HG03103 (cell line): ENCODE data around the gene GPATCH2.
"Not testable (repeated sequence)": the region's sequence is repeated elsewhere in the genome, so short reads cannot be mapped to it uniquely, and the experiment has no call there.

ENCODE experiments used
- ATAC-seq: cut with Tn5 transposase; IDR thresholded peaks from one replicate; pipeline ENCODE4 v1.9.1; 2021; ENCODE audit warnings: low read depth; ENCODE audit not compliant: unreplicated experiment

The GPATCH2 gene

DNA sequence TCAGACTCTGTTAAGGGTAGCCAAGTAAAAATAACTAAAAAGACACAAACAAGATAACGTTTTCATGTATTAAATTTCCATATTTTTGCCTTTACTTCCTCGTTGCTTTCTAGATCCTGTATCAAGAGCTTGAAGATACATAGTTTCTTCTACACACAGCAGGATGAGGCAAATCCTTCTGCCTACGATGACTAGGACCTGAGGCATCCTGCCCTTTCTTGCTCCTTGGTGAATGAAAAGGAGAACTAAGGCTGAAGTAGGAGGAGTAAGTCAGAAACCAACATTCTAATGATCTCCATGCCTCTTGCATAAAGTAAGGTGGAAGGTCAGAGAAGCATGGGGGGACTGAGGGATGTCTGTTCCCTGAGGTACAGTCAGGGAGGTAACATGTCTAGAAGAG is 102.6 kb downstream of the GPATCH2 start:
- no peak for ATAC-seq

DNA sequence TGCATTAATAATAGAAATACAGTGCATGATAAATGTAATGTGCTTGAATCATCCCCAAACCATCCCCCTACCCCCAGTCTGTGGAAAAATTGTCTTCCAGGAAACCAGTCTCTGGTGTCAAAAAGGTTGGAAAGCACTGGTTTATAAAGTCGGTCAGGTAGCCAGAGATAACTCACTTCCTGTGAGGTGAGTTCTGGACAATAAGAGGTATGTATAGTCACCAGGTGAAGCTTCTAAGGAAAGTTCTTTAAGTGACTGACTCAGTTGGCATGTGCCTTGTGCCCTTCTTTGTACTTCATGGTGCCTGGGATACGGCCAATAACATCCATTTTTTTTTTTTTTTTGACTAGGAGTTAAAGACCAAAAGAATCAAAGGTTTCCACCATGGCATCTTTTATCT is 103.7 kb downstream of the GPATCH2 start:
- ATAC-seq = no peak

DNA sequence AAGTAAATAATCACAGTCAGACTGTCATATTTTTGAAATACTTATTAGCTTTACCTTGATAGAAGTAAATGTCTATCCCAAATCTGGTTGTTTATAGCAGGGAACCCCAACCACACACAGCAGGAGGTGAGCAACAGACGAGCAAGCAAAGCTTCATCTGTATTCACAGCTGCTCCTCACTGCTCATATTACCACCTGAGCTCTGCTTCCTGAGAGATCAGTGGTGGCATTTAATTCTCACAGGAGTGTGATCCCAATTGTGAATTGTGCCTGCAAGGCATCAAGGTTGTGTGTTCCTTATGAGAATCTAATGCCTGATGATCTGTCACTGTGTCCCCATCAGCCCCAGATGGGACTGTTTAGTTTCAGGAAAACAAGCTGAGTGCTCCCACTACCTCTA is 104.3 kb downstream of the GPATCH2 start:
- no peak for ATAC-seq

DNA sequence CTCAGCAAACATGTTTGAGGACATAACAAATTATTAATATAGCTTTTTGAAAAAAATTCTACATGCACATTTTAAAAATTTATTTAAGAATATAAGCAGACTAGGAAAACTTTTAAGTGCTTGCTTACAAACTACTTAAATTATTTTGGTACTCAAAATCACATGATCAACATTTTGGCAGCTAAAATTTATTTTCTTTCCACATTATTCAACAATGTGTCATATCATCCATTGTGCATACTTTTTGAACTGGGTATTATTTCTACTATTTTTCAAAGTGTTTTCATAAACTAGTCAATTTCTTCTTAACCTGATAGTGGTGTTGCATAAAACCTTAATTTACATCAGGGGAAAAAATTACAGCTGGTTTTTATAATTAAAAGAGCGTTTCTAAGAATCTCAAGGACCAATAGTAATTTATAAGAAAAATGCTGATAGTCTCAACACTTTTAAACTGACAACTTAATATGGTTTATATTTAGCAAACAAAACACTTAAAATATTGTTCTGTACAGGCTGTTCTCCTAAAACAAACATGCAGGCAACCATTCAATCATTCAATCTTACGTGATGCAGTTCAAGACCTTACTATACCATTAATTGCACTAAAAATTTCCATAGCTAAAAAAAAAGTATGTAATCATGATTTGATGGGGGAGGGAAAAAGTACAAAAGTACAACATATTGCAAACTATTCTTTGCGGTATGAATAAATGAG is 105.0 kb downstream of the GPATCH2 start:
- no peak for ATAC-seq

DNA sequence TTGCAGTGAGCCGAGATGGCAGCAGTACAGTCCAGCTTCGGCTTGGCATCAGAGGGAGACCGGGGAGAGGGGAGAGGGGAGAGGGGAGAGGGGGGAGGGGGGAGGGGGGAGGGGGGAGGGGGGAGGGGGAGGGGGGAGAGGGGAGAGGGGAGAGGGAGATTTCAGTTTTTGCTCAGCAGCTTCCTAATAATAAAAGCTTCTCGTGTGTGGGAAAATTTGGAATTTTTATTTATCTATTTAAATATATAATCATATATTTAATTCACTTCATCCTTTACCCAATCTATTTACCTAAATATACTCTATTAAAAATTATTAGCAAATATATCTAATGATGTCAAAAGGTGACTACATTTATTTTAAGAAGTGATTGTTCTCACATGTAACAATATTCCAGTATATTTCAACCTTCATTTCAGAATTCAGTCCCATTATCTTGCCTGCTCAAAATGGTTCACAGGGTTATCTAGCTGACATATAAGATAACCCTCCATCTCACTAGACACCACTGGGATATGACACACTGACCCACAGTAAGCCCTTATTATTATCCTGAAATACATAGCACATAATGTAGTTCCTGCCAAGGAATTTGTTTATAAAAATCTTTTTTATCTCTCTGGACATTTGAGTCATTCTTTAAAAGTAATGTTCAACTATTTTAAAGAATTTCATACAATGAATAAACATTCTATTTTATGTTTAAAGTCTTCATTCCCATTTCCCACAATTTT is 105.9 kb downstream of the GPATCH2 start:
- no peak for ATAC-seq

DNA sequence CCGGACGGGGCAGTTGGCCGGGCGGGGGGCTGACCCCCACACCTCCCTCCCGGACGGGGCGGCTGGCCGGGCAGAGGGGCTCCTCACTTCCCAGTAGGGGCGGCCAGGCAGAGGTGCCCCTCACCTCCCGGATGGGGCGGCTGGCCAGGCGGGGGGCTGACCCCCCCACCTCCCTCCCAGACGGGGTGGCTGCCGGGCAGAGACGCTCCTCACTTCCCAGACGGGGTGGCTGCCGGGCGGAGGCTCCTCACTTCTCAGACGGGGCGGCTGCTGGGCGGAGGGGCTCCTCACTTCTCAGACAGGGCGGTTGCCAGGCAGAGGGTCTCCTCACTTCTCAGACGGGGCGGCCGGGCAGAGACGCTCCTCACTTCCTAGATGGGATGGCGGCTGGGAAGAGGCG is 107.0 kb downstream of the GPATCH2 start:
- ATAC-seq = not testable (repeated sequence)

DNA sequence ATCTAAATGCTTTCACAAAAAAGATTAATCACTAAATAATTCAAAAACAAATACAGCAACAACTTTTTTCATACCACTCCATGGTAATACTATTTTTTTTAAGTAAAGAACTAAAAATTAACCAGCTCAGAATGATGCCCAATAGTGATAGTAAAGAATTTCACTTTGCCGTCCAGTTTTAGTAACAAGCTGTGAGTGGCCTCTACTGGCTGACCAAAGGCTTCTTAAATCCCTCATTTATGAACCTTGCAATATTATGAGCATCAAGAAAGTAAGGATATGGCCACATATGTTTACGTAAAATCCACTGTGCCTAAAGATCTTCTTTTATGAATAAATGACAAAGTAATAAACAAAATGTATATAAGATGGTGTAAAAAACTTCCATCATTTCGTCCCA is 108.6 kb downstream of the GPATCH2 start:
- no peak for ATAC-seq

DNA sequence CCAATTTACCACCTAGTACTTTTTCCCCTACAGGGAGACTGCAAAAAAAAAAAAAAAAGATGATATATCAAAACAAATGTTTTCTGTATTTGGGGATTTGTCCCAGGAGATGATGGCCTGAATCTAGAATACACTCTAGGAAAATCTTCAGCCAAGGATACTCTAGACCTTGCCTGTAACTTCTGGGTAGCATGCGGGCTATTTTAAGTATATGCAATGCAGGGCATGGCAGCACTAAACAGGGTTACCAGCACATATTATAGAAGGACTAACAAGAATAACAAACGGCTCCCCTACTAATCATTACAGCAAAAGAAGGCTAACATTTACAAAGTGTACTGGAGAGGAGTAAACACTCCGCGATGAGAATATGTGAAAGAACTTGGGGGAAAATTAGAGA is 109.6 kb downstream of the GPATCH2 start:
- no peak for ATAC-seq

DNA sequence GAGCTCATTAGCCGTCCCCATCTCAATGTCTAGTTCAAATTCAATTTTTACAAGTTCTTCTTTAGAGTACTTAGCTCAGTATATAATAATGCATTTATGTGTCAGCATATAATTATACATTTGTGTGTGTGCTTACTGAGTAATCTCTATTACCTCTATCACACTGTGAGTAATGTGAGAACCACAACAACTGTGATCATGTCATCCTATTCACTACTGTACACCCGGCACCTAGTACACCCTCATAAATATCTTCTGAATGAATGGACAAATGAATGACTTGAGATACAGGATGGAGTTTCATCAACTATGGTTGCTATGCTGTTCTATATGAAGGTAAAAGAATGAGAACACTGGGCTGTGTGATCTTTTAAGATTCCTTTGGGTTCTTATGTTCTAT is 124.0 kb downstream of the GPATCH2 start:
- no peak for ATAC-seq

DNA sequence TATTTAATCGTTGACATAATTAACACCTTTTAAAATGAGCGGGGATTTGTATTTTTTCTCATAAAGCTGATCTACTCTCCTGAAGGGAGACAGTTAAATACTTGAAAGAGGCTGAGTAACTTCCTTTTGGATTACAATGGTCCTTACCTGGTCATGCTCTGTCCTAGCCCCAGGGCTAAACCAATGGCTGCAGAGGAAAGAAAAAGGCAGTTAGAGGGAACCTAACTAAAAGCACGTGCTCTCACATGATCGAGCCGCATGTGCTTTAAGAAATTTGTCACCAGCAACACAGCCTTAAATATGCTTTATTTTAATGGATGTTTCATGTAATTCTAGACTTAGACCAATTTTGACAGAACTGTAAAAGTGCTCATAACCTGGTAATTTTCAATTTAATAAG is 132.7 kb downstream of the GPATCH2 start:
- no peak for ATAC-seq

DNA sequence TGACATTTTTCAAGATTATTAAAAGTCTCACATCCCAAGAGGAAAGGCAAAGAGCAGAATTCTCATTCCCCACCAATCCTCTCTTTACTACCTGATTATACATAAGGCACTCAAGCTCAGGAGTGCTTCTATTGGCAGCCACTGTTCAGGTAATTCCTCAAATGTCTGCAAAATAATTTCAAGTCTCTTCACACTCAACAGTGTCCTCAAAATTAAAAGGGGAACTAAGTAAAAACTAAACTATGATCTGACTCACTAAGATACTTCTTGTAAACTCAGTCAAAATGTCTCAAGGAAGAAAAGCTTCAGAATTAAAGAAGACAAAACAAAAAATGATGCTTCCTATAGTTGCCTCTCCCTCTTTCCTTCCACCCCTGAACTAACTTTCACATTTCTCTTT is 135.6 kb downstream of the GPATCH2 start:
- ATAC-seq = peak; percentile 89

DNA sequence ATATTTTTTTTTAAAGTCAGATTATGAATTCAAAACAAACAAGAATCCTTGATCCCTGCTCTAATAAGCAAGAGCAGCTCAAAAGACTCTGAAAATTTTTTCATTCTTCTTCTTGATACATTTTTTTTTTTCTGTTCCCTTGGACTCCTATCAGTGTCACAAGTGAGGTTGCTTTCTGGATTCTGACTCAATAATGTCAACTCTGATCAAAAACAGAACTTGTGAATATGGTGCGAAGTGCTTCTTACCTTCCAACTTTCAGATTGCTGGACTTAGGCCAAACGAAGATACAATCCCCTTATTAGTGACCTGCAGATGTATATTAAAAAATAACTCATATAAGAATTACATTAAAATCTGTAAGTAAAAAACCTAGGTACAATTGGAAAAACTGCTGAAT is 136.1 kb downstream of the GPATCH2 start:
- peak; percentile 54 for ATAC-seq

DNA sequence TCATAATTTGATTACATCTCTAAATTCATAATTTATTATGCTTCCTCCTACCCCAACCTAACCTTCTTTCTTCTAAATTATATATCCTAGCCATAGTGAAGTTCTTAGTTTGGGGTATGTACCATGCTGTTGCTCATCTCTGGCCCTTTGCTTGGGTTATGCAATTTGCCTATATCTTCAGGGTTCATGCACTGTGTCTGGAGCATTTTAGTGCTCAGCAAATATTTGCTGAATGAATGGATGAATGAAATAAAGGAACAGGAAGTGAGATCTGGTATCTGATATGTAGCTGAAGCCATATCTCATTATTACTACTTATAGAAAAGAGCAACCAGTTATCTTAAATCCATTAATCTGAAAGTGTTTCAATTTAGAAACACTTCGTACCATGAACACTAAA is 137.6 kb downstream of the GPATCH2 start:
- no peak for ATAC-seq

DNA sequence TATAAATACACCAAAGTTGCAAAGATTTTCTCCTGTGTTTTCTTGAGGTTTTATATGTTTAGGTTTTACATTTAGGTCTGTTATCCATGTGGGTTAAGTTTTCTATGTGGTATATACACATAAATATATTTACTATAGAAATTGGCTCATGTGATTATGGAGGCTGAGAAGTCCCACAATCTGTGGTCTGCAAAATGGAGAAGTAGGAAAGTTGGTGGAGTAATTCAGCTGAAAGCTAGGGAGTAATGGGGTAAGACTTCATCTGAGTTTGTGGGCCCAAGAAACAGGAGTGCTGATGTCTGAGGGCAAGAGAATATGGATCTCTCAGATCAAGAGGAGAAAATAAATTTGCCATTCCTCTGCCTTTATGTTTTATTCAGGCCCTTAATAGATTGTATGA is 146.0 kb downstream of the GPATCH2 start:
- no peak for ATAC-seq

DNA sequence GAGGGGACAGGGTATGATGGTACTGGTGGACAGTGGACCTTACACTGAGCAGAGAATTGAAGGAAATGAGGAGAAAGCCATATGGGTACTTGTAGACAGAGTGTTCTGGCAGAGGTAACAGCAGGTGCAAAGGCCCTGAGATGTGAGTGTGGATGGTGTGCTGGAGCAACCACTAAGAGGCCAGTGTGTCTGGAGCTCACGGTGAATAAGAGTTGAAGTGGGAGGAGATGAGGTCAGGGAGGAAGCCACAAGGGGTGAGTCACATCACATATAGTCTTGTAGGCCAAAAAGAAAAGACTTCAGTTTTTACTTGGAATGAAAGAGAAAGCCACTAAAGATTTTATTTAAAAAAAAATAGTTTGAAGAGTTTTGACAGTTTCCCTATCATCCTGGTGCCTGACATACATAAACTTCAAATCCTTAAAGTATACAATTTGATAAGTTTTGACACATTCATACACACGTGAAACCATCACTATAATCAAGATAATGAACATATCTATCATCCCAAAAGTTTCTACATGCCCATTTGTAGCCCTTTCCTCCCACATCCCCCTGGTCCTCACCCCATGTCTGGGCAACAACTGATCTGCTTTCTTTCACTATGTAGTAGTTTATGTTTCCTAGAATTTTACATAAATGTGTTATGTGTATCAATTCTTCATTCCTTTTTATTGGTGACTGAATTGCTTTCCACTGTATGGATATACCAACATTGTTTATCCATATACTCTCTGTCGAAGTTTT is 148.4 kb downstream of the GPATCH2 start:
- ATAC-seq = peak; percentile 99

DNA sequence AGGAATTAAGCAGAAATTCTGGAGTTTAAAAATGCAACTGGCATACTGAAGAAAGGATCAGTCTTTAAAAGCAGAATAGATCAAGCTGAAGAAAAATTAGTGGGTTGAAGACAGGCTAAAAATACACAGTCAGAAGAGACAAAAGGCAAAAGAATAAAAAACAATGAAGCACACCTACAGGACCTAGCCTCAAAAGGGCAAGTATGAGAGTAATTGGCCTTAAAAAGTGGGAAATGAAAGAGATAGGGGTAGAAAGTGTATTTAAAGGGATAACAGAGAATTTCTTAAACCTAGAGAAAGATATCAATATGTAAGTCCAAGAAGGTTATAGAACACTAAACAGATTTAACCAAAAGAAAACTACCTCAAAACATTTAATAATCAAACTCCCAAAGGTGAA is 152.4 kb downstream of the GPATCH2 start:
- no peak for ATAC-seq

DNA sequence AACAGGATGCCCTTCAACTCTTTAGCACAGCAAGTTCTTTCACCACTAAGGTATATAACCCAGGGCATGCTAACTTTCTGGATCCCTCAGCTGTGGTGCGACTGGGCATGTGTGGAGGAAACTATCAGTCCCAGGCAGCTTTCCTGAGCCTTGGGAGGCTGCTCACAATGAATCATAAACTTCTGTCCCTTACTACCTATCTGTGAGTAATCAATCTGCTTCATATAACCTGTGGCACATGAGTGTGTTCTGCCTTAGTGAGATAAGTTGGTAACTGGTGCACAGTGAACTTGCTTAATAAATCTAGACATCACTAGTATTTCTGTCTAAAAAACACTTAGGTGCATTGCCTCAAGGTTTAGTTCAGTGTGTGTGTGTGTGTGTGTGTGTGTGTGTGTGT is 158.0 kb downstream of the GPATCH2 start:
- ATAC-seq = no peak

DNA sequence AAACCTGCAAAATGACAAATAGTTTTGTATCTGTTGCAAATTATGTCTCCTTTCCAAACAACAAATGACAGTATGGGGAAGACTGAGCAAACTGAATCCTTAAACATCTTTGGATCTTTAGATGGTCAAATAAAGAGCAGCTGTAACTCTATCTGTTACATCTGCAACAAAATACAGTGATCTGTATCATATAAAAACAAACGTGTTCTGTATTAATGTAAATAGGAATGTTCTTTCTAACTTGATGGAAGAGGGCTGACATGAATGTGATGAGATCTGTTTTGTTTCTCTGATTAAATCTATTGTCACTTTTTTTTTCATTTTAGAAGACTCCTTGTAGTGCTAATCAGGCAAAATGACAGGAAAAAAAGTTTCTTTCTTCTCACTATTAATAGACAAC is 159.5 kb downstream of the GPATCH2 start:
- ATAC-seq = no peak

DNA sequence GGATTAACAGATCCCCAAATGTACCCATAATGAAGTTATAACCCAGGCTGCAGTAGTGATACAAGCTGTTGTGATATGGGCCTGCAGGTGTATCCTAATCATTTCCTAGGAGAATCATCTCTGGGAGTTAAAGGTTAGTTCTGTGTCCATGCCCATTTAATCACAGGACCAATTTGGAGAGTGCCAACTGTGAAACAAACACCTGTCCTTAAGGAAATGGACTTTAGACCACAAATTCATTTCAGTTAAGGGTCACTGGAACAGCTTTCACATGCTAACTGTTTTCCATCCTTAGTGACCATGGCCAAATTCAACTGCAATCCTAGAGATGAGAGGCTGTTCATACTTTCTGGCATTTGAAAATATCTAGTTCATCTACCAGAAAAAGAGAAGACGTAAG is 160.9 kb downstream of the GPATCH2 start:
- no peak for ATAC-seq

DNA sequence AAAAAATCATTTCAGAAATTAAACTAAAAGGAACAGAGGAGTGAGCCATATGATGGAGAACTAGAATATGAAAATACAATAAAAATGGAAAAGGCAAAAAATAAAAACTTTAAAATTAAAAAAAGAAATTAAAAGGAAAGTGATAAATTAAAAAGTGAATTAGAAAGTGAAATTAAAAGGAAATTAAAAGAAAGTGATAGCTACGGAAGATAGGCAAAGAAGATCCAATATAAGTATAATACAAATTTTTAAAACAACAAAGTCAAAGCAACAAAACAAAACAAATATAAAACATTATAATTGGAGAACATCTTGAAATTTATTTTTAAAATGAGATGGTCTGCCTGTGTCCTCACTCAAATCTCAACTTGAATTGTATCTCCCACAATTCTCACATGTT is 165.8 kb downstream of the GPATCH2 start:
- no peak for ATAC-seq

DNA sequence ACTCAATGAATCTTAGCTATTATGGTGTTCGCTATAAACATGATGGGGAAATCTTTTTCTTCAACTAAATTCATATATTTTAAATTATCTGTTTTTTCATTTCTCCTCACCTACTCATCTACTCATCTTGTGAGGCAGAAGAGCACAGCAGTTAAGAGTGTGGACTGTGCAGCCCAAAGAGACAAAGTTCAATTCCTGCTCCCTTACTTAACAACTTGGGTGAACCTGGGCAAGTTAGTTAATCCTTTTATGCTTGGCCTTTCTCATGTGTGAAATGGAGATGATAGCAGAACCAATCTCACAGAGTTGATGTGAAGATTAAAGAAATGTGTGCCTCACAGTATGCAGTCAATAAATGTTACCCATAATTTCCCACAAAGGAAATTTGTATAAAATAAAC is 168.2 kb downstream of the GPATCH2 start:
- ATAC-seq = no peak

DNA sequence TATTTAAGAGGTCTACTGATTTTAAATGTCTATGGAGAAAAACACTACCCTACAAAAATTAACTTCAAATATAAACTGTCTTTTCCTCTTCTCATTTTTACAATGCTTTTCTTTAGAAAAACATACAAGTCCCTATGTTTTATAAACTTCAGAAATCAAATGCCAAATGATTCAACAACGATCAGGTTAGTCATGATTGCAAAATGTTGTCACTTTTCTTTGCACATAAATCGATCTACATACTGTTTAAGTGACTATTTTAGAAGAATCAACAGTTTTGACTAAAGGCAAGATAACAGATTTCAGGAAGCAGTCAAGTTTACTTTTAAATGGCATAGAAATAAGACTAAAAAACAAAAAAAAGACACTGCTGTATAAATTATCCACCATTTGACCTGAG is 168.7 kb downstream of the GPATCH2 start:
- ATAC-seq = no peak
